ENCODE data around the gene MCF2L.

Gene MCF2L

GRCh38 chr13:112970552-112971287, 1.7 kb downstream of the MCF2L start:
- peaks cover 0 to 10% (median 0%) of the 10 kb centered on the region in 3 experiments for H3K27me3 ChIP-seq (ENCODE audit: control insufficient read depth in 3 of 3, insufficient read depth in 3 of 3, low read depth in 1 of 3, low read length in 3 of 3)
- no peak overlapping the region for H2BK15ac ChIP-seq (ENCODE audit: low read length)
- H4K91ac ChIP-seq (ENCODE audit: low read depth, low read length, poor library complexity) = no peak overlapping the region
- WGBS, 2 donors (ENCODE audit: extremely low coverage in 2 of 2, insufficient read length in 2 of 2, insufficient replicate concordance in 1 of 2) = no CpG with 5 or more reads among the region's 23 CpGs
- no peak overlapping the region for H2AK5ac ChIP-seq (ENCODE audit: low read depth, low read length)
- peaks cover 7% of the 10 kb centered on the region for H3K79me1 ChIP-seq (ENCODE audit: low read depth, low read length)
- H3K4me1 ChIP-seq (ENCODE audit: control insufficient read depth in 2 of 2, insufficient read depth in 1 of 2, low read depth in 1 of 2, low read length in 2 of 2) = peaks cover 7 to 11% of the 10 kb centered on the region in 2 donors
- peaks cover 3 to 17% of the 10 kb centered on the region in 2 donors for H3K9me3 ChIP-seq (replicated peaks in 1 of 2; ENCODE audit: control insufficient read depth in 2 of 2, insufficient read depth in 1 of 2, low read depth in 1 of 2, low read length in 2 of 2)
- H3K14ac ChIP-seq (ENCODE audit: low read length) = no peak overlapping the region
- no peak overlapping the region for H3K27ac ChIP-seq (replicated peaks; ENCODE audit: low read length)
- no peak overlapping the region for H3K4ac ChIP-seq (ENCODE audit: low read length)
- H2BK5ac ChIP-seq (ENCODE audit: low read length) = no peak overlapping the region
- no peak overlapping the region for H2AFZ ChIP-seq (ENCODE audit: low read length)
- DNase-seq (ENCODE audit: low spot score) = no peak
- H3K36me3 ChIP-seq (replicated peaks in 1 of 2; ENCODE audit: control insufficient read depth in 2 of 2, insufficient read depth in 2 of 2, low read length in 2 of 2) = peaks cover 0 to 4% of the 10 kb centered on the region in 2 donors
- peak overlapping the region; percentile 40 for H3K23ac ChIP-seq (ENCODE audit: low read depth, low read length, poor library complexity)
- H3K9ac ChIP-seq (ENCODE audit: low read depth, low read length, poor library complexity) = no peak overlapping the region
- H3K4me2 ChIP-seq (ENCODE audit: insufficient read depth, low read length, poor library complexity, severe bottlenecking) = no peak overlapping the region
- no peak overlapping the region for H2BK120ac ChIP-seq (ENCODE audit: low read depth, low read length)
- no peak overlapping the region for H4K8ac ChIP-seq (ENCODE audit: low read depth, low read length)
- no peak overlapping the region for H2BK12ac ChIP-seq (ENCODE audit: low read length)
- H3K18ac ChIP-seq (ENCODE audit: low read length) = no peak overlapping the region
- H3K4me3 ChIP-seq (ENCODE audit: low read length in 2 of 2) = no peak overlapping the region

- Histone ChIP-seq H3K4me3 (ENCODE audit: low read length in 2 of 2) (no peak overlapping the region), H3K14ac (ENCODE audit: low read length) (no peak overlapping the region), H3K9me3 (replicated peaks in 1 of 2; ENCODE audit: control insufficient read depth in 2 of 2, insufficient read depth in 1 of 2, low read depth in 1 of 2, low read length in 2 of 2) (peaks cover 3 to 17% of the 10 kb centered on the region in 2 donors), H3K9ac (ENCODE audit: low read depth, low read length, poor library complexity) (no peak overlapping the region), H3K18ac (ENCODE audit: low read length) (no peak overlapping the region), H3K27ac (replicated peaks; ENCODE audit: low read length) (no peak overlapping the region), H4K91ac (ENCODE audit: low read depth, low read length, poor library complexity) (no peak overlapping the region), H2BK5ac (ENCODE audit: low read length) (no peak overlapping the region), H2BK120ac (ENCODE audit: low read depth, low read length) (no peak overlapping the region), H3K4ac (ENCODE audit: low read length) (no peak overlapping the region), H3K4me2 (ENCODE audit: insufficient read depth, low read length, poor library complexity, severe bottlenecking) (no peak overlapping the region), H3K36me3 (replicated peaks in 1 of 2; ENCODE audit: control insufficient read depth in 2 of 2, insufficient read depth in 2 of 2, low read length in 2 of 2) (peaks cover 0 to 4% of the 10 kb centered on the region in 2 donors), H2AK5ac (ENCODE audit: low read depth, low read length) (no peak overlapping the region), H2AFZ (ENCODE audit: low read length) (no peak overlapping the region), H3K23ac (ENCODE audit: low read depth, low read length, poor library complexity) (peak overlapping the region; percentile 60), H3K79me1 (ENCODE audit: low read depth, low read length) (peaks cover 7% of the 10 kb centered on the region), H3K4me1 (ENCODE audit: control insufficient read depth in 2 of 2, insufficient read depth in 1 of 2, low read depth in 1 of 2, low read length in 2 of 2) (peaks cover 7 to 11% of the 10 kb centered on the region in 2 donors), H3K27me3 (ENCODE audit: control insufficient read depth in 3 of 3, insufficient read depth in 3 of 3, low read depth in 1 of 3, low read length in 3 of 3) (peaks cover 0 to 10% (median 0%) of the 10 kb centered on the region in 3 experiments), H4K8ac (ENCODE audit: low read depth, low read length) (no peak overlapping the region), H2BK12ac (ENCODE audit: low read length) (no peak overlapping the region), H2BK15ac (ENCODE audit: low read length) (no peak overlapping the region)
- DNase-seq (ENCODE audit: low spot score) = no peak
- WGBS, 2 donors (ENCODE audit: extremely low coverage in 2 of 2, insufficient read length in 2 of 2, insufficient replicate concordance in 1 of 2) = no CpG with 5 or more reads among the region's 6 CpGs
These were observed 2.3 kb downstream of the MCF2L start for GRCh38 chr13:112971288-112971643.

DNA sequence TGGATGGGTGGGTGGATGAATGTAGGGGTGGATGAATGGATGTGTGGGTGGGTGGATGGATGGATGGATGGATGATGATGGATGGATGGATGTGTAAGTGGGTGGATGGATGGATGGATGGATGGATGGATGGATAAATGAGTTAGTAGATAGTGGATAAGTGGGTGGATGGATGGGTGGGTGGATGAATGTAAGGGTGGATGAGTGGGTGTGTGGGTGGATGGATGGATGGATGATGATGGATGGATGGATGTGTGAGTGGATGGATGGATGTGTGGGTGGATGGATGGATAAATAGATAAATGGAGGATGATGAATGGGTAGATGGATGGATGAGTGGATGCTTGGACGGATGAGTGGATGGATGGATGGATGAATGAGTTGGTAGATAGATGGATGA, 3.2 kb downstream of the MCF2L start:
- WGBS, 2 donors (ENCODE audit: extremely low coverage in 2 of 2, insufficient read length in 2 of 2, insufficient replicate concordance in 1 of 2) = 100% methylated on average over 1 of the region's 1 CpG; no CpG with 5 or more reads in 1 of the 2 donors
- no peak overlapping the region for H3K4ac ChIP-seq (ENCODE audit: low read length)
- no peak overlapping the region for H2AK5ac ChIP-seq (ENCODE audit: low read depth, low read length)

DNA sequence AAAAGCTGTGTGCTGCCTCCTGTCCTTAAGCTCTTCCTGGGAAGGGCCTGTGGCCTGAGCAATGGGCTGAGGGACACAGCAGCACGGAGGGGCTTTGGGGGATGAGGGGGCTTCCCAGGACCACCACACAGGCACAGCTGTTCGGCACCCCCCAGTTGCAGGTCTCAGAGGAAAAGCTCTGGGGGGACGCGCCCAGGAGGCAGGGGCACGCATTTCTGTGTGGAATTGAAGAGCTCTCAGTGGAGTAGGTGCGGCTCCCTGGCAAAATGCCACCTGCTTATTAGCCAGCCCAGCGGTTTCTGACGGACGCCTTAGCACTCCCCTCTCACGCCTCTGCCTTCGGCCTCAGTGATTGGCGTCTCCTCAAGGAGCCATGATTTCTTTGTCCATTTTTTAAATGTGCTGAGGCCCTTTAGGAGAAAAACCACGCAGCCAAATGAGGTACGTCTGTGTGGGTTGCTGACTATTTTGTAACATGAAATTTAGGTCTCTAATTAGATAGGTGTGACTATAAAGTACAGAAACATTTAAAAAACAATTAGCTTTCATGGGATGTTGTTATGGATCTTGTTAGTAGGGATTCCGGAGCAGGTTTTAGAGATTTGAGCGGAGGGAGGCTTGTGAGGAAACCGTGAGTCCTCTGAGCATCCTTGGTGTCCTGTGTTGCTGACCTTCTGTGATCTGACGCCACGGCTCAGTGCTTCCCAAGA, 4.0 kb downstream of the MCF2L start:
- Histone ChIP-seq H3K4me1 (ENCODE audit: control insufficient read depth in 2 of 2, insufficient read depth in 1 of 2, low read depth in 1 of 2, low read length in 2 of 2) (peaks cover 9 to 11% of the 10 kb centered on the region in 2 donors), H2BK12ac (ENCODE audit: low read length) (no peak overlapping the region), H3K9me3 (replicated peaks in 1 of 2; ENCODE audit: control insufficient read depth in 2 of 2, insufficient read depth in 1 of 2, low read depth in 1 of 2, low read length in 2 of 2) (peaks cover 3 to 17% of the 10 kb centered on the region in 2 donors), H3K18ac (ENCODE audit: low read length) (peak overlapping the region; percentile 45), H3K14ac (ENCODE audit: low read length) (no peak overlapping the region), H3K4me2 (ENCODE audit: insufficient read depth, low read length, poor library complexity, severe bottlenecking) (no peak overlapping the region), H4K91ac (ENCODE audit: low read depth, low read length, poor library complexity) (no peak overlapping the region), H3K4me3 (ENCODE audit: low read length in 2 of 2) (no peak overlapping the region), H2AFZ (ENCODE audit: low read length) (no peak overlapping the region), H2BK5ac (ENCODE audit: low read length) (no peak overlapping the region), H3K23ac (ENCODE audit: low read depth, low read length, poor library complexity) (no peak overlapping the region), H3K27me3 (ENCODE audit: control insufficient read depth in 3 of 3, insufficient read depth in 3 of 3, low read depth in 1 of 3, low read length in 3 of 3) (peaks cover 0 to 10% (median 0%) of the 10 kb centered on the region in 3 experiments), H3K4ac (ENCODE audit: low read length) (no peak overlapping the region), H3K36me3 (replicated peaks in 1 of 2; ENCODE audit: control insufficient read depth in 2 of 2, insufficient read depth in 2 of 2, low read length in 2 of 2) (peaks cover 0 to 2% of the 10 kb centered on the region in 2 donors), H2BK120ac (ENCODE audit: low read depth, low read length) (no peak overlapping the region), H3K79me1 (ENCODE audit: low read depth, low read length) (peaks cover 7% of the 10 kb centered on the region), H4K8ac (ENCODE audit: low read depth, low read length) (no peak overlapping the region), H2AK5ac (ENCODE audit: low read depth, low read length) (no peak overlapping the region), H3K9ac (ENCODE audit: low read depth, low read length, poor library complexity) (no peak overlapping the region), H2BK15ac (ENCODE audit: low read length) (no peak overlapping the region), H3K27ac (replicated peaks; ENCODE audit: low read length) (no peak overlapping the region)
- no CpG with 5 or more reads among the region's 19 CpGs for WGBS, 2 donors (ENCODE audit: extremely low coverage in 2 of 2, insufficient read length in 2 of 2, insufficient replicate concordance in 1 of 2)
- DNase-seq (ENCODE audit: low spot score) = no peak

More for the DNA sequence above, 3.2 kb downstream of the MCF2L start:
- H3K4me2 ChIP-seq (ENCODE audit: insufficient read depth, low read length, poor library complexity, severe bottlenecking) = no peak overlapping the region
- no peak overlapping the region for H3K23ac ChIP-seq (ENCODE audit: low read depth, low read length, poor library complexity)
- H3K14ac ChIP-seq (ENCODE audit: low read length) = no peak overlapping the region
- H2BK12ac ChIP-seq (ENCODE audit: low read length) = no peak overlapping the region
- H3K18ac ChIP-seq (ENCODE audit: low read length) = no peak overlapping the region
- no peak for DNase-seq (ENCODE audit: low spot score)
- H3K9me3 ChIP-seq (replicated peaks in 1 of 2; ENCODE audit: control insufficient read depth in 2 of 2, insufficient read depth in 1 of 2, low read depth in 1 of 2, low read length in 2 of 2) = peaks cover 3 to 17% of the 10 kb centered on the region in 2 donors
- no peak overlapping the region for H4K91ac ChIP-seq (ENCODE audit: low read depth, low read length, poor library complexity)
- no peak overlapping the region for H3K4me3 ChIP-seq (ENCODE audit: low read length in 2 of 2)
- no peak overlapping the region for H3K27ac ChIP-seq (replicated peaks; ENCODE audit: low read length)
- H2AFZ ChIP-seq (ENCODE audit: low read length) = no peak overlapping the region
- no peak overlapping the region for H2BK5ac ChIP-seq (ENCODE audit: low read length)
- H4K8ac ChIP-seq (ENCODE audit: low read depth, low read length) = no peak overlapping the region
- no peak overlapping the region for H2BK15ac ChIP-seq (ENCODE audit: low read length)
- no peak overlapping the region for H2BK120ac ChIP-seq (ENCODE audit: low read depth, low read length)
- H3K9ac ChIP-seq (ENCODE audit: low read depth, low read length, poor library complexity) = no peak overlapping the region
- H3K4me1 ChIP-seq (ENCODE audit: control insufficient read depth in 2 of 2, insufficient read depth in 1 of 2, low read depth in 1 of 2, low read length in 2 of 2) = peaks cover 7 to 14% of the 10 kb centered on the region in 2 donors
- H3K79me1 ChIP-seq (ENCODE audit: low read depth, low read length) = peaks cover 7% of the 10 kb centered on the region
- H3K27me3 ChIP-seq (ENCODE audit: control insufficient read depth in 3 of 3, insufficient read depth in 3 of 3, low read depth in 1 of 3, low read length in 3 of 3) = peaks cover 0 to 10% (median 0%) of the 10 kb centered on the region in 3 experiments
- peaks cover 0 to 4% of the 10 kb centered on the region in 2 donors for H3K36me3 ChIP-seq (replicated peaks in 1 of 2; ENCODE audit: control insufficient read depth in 2 of 2, insufficient read depth in 2 of 2, low read length in 2 of 2)

Measured in neuronal stem cell (in vitro differentiated cells).